H9 (cell line): ENCODE results near the gene LECT2. TPM values are rescaled to one million over a fixed set of nuclear protein-coding genes. Genes with fewer than 3 reads are reported as not detected.

Experiments used
- DNase-seq: peaks from one replicate; pipeline ENCODE4 v3.0.0-alpha.2; 2017
- H2AFZ ChIP-seq: one replicate; pipeline ENCODE4 v1.6.1; 2013; ENCODE audit warnings: mild to moderate bottlenecking, low read length, control low read depth, moderate library complexity
- H2AK5ac ChIP-seq: 2 replicates; pipeline ENCODE4 v1.6.1; 2013; ENCODE audit warnings: low read length, control low read depth, mixed read lengths; ENCODE audit not compliant: insufficient read length
- H2BK120ac ChIP-seq: one replicate; pipeline ENCODE4 v1.6.1; 2013; ENCODE audit warnings: low read depth, mild to moderate bottlenecking, low read length, control low read depth, inconsistent platforms; ENCODE audit not compliant: poor library complexity, severe bottlenecking
- H2BK12ac ChIP-seq: 2 replicates; pipeline ENCODE4 v1.6.1; 2013; ENCODE audit warnings: low read length, control low read depth, mixed read lengths, low read depth; ENCODE audit not compliant: insufficient read length
- H2BK15ac ChIP-seq: 2 replicates; pipeline ENCODE4 v1.6.1; 2013; ENCODE audit warnings: low read depth, low read length, control low read depth
- H2BK20ac ChIP-seq: one replicate; pipeline ENCODE4 v1.6.1; 2013; ENCODE audit warnings: low read depth, mild to moderate bottlenecking, low read length, control low read depth, inconsistent platforms; ENCODE audit not compliant: poor library complexity, severe bottlenecking
- H2BK5ac ChIP-seq: 2 replicates; pipeline ENCODE4 v1.6.1; 2013; ENCODE audit warnings: low read length, control low read depth, mixed read lengths; ENCODE audit not compliant: insufficient read length
- H3K14ac ChIP-seq: 2 replicates; pipeline ENCODE4 v1.6.1; 2013; ENCODE audit warnings: low read length, control low read depth; ENCODE audit not compliant: insufficient read depth
- H3K18ac ChIP-seq: 2 replicates; pipeline ENCODE4 v1.6.1; 2013; ENCODE audit warnings: low read depth, mild to moderate bottlenecking, mixed read lengths, low read length, control low read depth; ENCODE audit not compliant: insufficient read length
- H3K23ac ChIP-seq: 2 replicates; pipeline ENCODE4 v1.6.1; 2013; ENCODE audit warnings: low read length, control low read depth, mixed read lengths, low read depth; ENCODE audit not compliant: insufficient read length
- H3K23me2 ChIP-seq: 2 replicates; pipeline ENCODE4 v1.6.1; 2013; ENCODE audit warnings: low read depth, mild to moderate bottlenecking, mixed read lengths, low read length, control low read depth; ENCODE audit not compliant: insufficient read length, poor library complexity, severe bottlenecking
- H3K27ac ChIP-seq: 2 replicates; pipeline ENCODE4 v1.5.1; 2013; ENCODE audit warnings: low read length, control low read depth, mixed read lengths, low read depth; ENCODE audit not compliant: insufficient read length
- H3K27me3 ChIP-seq: 2 replicates; pipeline ENCODE4 v1.6.1; 2013; ENCODE audit warnings: low read length, control low read depth, inconsistent platforms; ENCODE audit not compliant: insufficient read depth
- H3K4ac ChIP-seq: 2 replicates; pipeline ENCODE4 v1.6.1; 2013; ENCODE audit warnings: low read depth, mild to moderate bottlenecking, control low read depth, inconsistent platforms, low read length, moderate library complexity
- H3K4me1 ChIP-seq: 2 replicates; pipeline ENCODE4 v1.6.1; 2013; ENCODE audit warnings: low read length, control low read depth, inconsistent platforms; ENCODE audit not compliant: insufficient read depth
- H3K4me2 ChIP-seq: 2 replicates; pipeline ENCODE4 v1.6.1; 2013; ENCODE audit warnings: low read length, control low read depth, mixed read lengths; ENCODE audit not compliant: insufficient read length, insufficient read depth
- H3K56ac ChIP-seq: 2 replicates; pipeline ENCODE4 v1.6.1; 2013; ENCODE audit warnings: low read depth, mild to moderate bottlenecking, mixed read lengths, low read length, control low read depth; ENCODE audit not compliant: insufficient read length
- H3K79me1 ChIP-seq: 2 replicates; pipeline ENCODE4 v1.6.1; 2013; ENCODE audit warnings: low read depth, mild to moderate bottlenecking, moderate library complexity, low read length, control low read depth, inconsistent platforms; ENCODE audit not compliant: insufficient read depth, poor library complexity, severe bottlenecking
- H3K79me2 ChIP-seq: 2 replicates; pipeline ENCODE4 v1.6.1; 2013; ENCODE audit warnings: low read length, control low read depth, inconsistent platforms; ENCODE audit not compliant: insufficient read depth
- H3K9ac ChIP-seq: 2 replicates; pipeline ENCODE4 v1.6.1; 2013; ENCODE audit warnings: low read length, control low read depth, mixed read lengths; ENCODE audit not compliant: insufficient read length; ENCODE audit errors: extremely low read depth
- H3K9me3 ChIP-seq: one replicate; pipeline ENCODE4 v1.6.1; 2013; ENCODE audit warnings: low read depth, low read length, inconsistent platforms; ENCODE audit not compliant: control insufficient read depth
- H3T11ph ChIP-seq: one replicate; pipeline ENCODE4 v1.6.1; 2013; ENCODE audit warnings: mild to moderate bottlenecking, low read length, control low read depth, inconsistent platforms
- H4K20me1 ChIP-seq: one replicate; pipeline ENCODE4 v1.6.1; 2013; ENCODE audit not compliant: control insufficient read depth, insufficient read length, insufficient read depth
- H4K5ac ChIP-seq: 2 replicates; pipeline ENCODE4 v1.6.1; 2013; ENCODE audit warnings: low read depth, mild to moderate bottlenecking, mixed read lengths, low read length, control low read depth; ENCODE audit not compliant: insufficient read length
- H4K8ac ChIP-seq: replicated peaks from 2 replicates; pipeline ENCODE4 v1.6.1; 2013; ENCODE audit warnings: low read length, control low read depth, mixed read lengths, low read depth; ENCODE audit not compliant: insufficient read length
- H4K91ac ChIP-seq: 2 replicates; pipeline ENCODE4 v1.6.1; 2013; ENCODE audit warnings: low read depth, mild to moderate bottlenecking, moderate library complexity, mixed read lengths, low read length, control low read depth; ENCODE audit not compliant: insufficient read length
- H3K27ac Mint-ChIP-seq, 3 experiments: 2 replicates in 2 of 3; 3 replicates in 1 of 3; pipeline ENCODE4 v1.8.0; 2020 to 2021; ENCODE audit warnings: mixed read lengths in 3 of 3, mild to moderate bottlenecking in 1 of 3, moderate library complexity in 1 of 3
- H3K27me3 Mint-ChIP-seq: 2 replicates; pipeline ENCODE4 v1.8.0; 2021; ENCODE audit warnings: low read depth, mild to moderate bottlenecking, moderate library complexity, mixed read lengths
- H3K36me3 Mint-ChIP-seq, 3 experiments: 2 replicates in 2 of 3; 3 replicates in 1 of 3; pipeline ENCODE4 v1.8.0; 2020 to 2021; ENCODE audit warnings: low read depth in 3 of 3, mixed read lengths in 3 of 3; ENCODE audit not compliant: insufficient read depth in 1 of 3
- H3K4me1 Mint-ChIP-seq, 2 experiments: 2 replicates each; pipeline ENCODE4 v1.8.0; 2020; ENCODE audit warnings: mixed read lengths in 2 of 2
- H3K4me3 Mint-ChIP-seq, 2 experiments: 2 replicates in 1 of 2; 3 replicates in 1 of 2; pipeline ENCODE4 v1.8.0; 2020 to 2021; ENCODE audit warnings: mild to moderate bottlenecking in 2 of 2, mixed read lengths in 2 of 2, moderate library complexity in 1 of 2
- H3K9me3 Mint-ChIP-seq, 2 experiments: 2 replicates in 1 of 2; 3 replicates in 1 of 2; pipeline ENCODE4 v1.8.0; 2020; ENCODE audit warnings: mild to moderate bottlenecking in 2 of 2, mixed read lengths in 2 of 2, moderate library complexity in 1 of 2
- CTCF ChIP-seq: fragments of 200-600 bp; sonication (generic); conservative IDR thresholded peaks from 3 replicates; pipeline ENCODE4 v1.8.0; 2021; ENCODE audit warnings: antibody characterized with exemption, mild to moderate bottlenecking
- WGBS: extraction: QIAGEN DNeasy Blood & Tissue Kit; methylation state at CpG from one replicate; pipeline ENCODE4 v1.1.7; 2013; ENCODE audit warnings: missing lambda C conversion rate, low lambda C conversion rate, mixed read lengths; ENCODE audit not compliant: insufficient read length; ENCODE audit errors: extremely low coverage; 5-methylcytosine and 5-hydroxymethylcytosine counted together
- total RNA-seq: library from RNA; stranded (reverse); gene quantifications from 2 replicates; pipeline ENCODE4 v1.2.1, GENCODE V29; 2021

LECT2 gene
- total RNA-seq, 1 experiment from 2014 or later = not detected

- H2AK5ac ChIP-seq = no peak overlapping the region
- no peak overlapping the region for H3K4ac ChIP-seq
- no peaks in the 10 kb centered on the region for H3K79me1 ChIP-seq
- no peak overlapping the region for H2BK12ac ChIP-seq
- DNase-seq = no peak
- H3T11ph ChIP-seq = no peak overlapping the region
- no peaks in the 10 kb centered on the region for H3K23me2 ChIP-seq
- Mint-ChIP-seq H3K27me3 (peaks cover 47% of the 10 kb centered on the region), H3K27ac (no peak overlapping the region), H3K9me3 (no peaks in the 10 kb centered on the region), H3K36me3 (no peaks in the 10 kb centered on the region), H3K4me3 (no peak overlapping the region), H3K4me1 (no peaks in the 10 kb centered on the region)
- H3K4me1 ChIP-seq = no peaks in the 10 kb centered on the region
- no peak overlapping the region for H2BK20ac ChIP-seq
- H4K91ac ChIP-seq = no peak overlapping the region
- no peak overlapping the region for H2BK15ac ChIP-seq
- no peak overlapping the region for H3K27ac ChIP-seq
- H4K5ac ChIP-seq = no peak overlapping the region
- H3K9ac ChIP-seq = no peak overlapping the region
- no peak overlapping the region for H3K56ac ChIP-seq
- H3K14ac ChIP-seq = no peak overlapping the region
- H4K20me1 ChIP-seq = no peaks in the 10 kb centered on the region
- H3K9me3 ChIP-seq = no peaks in the 10 kb centered on the region
- no peak overlapping the region for H2BK120ac ChIP-seq
- H2AFZ ChIP-seq = no peak overlapping the region
- H2BK5ac ChIP-seq = no peak overlapping the region
- no peak overlapping the region for H3K4me2 ChIP-seq
- H3K27me3 ChIP-seq = no peaks in the 10 kb centered on the region
- no peak overlapping the region for H4K8ac ChIP-seq
- H3K18ac ChIP-seq = no peak overlapping the region
- TF ChIP-seq CTCF = no peak
- no peaks in the 10 kb centered on the region for H3K79me2 ChIP-seq
- WGBS = no CpG with 5 or more reads among the region's 6 CpGs
- H3K23ac ChIP-seq = no peak overlapping the region
Observed at GRCh38 chr5:135898651-135899050, 56.1 kb downstream of the LECT2 start.

Other genes with a start within 250 kb of the LECT2 start
- gene SLC25A48, start 120.3 kb downstream of the LECT2 start, total RNA-seq = 0.46 and 0.66 TPM in 2 replicates
- gene IL9, start 59.1 kb downstream of the LECT2 start, total RNA-seq = not detected in 2 replicates
- gene TGFBI, start 74.0 kb upstream of the LECT2 start, total RNA-seq = 3.2 and 4.7 TPM in 2 replicates
- 58.3 and 69.3 TPM in 2 replicates for gene SMAD5, start 177.9 kb upstream of the LECT2 start, total RNA-seq
- gene SMIM32, start 238.2 kb upstream of the LECT2 start, total RNA-seq = 0.13 TPM in 1 of 2 replicates, not detected in the other